AG09309 (cell line): Measurements from ENCODE around the gene PDE10A.

Experiments used
- DNase-seq: peaks from one replicate; pipeline ENCODE4 v3.0.0-alpha.2; 2010; ENCODE audit warnings: low read depth
- H3K4me3 ChIP-seq: 2 replicates; pipeline ENCODE4 v1.5.1; 2011; ENCODE audit warnings: mild to moderate bottlenecking, low read depth, low read length, moderate library complexity; ENCODE audit not compliant: control insufficient read depth
- TF ChIP-seq, protein P1 (sequence below): IDR thresholded peaks from 2 replicates; pipeline ENCODE4 v1.5.1; 2011; ENCODE audit warnings: mild to moderate bottlenecking, low read depth, low read length, inconsistent platforms; ENCODE audit not compliant: insufficient read depth, control insufficient read depth; ENCODE audit errors: missing control alignments

PDE10A gene

GRCh38 chr6:165632194-165632593, 30.8 kb downstream of the PDE10A start:
- TF ChIP-seq, protein P1, sequence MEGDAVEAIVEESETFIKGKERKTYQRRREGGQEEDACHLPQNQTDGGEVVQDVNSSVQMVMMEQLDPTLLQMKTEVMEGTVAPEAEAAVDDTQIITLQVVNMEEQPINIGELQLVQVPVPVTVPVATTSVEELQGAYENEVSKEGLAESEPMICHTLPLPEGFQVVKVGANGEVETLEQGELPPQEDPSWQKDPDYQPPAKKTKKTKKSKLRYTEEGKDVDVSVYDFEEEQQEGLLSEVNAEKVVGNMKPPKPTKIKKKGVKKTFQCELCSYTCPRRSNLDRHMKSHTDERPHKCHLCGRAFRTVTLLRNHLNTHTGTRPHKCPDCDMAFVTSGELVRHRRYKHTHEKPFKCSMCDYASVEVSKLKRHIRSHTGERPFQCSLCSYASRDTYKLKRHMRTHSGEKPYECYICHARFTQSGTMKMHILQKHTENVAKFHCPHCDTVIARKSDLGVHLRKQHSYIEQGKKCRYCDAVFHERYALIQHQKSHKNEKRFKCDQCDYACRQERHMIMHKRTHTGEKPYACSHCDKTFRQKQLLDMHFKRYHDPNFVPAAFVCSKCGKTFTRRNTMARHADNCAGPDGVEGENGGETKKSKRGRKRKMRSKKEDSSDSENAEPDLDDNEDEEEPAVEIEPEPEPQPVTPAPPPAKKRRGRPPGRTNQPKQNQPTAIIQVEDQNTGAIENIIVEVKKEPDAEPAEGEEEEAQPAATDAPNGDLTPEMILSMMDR = no peak

DNA sequence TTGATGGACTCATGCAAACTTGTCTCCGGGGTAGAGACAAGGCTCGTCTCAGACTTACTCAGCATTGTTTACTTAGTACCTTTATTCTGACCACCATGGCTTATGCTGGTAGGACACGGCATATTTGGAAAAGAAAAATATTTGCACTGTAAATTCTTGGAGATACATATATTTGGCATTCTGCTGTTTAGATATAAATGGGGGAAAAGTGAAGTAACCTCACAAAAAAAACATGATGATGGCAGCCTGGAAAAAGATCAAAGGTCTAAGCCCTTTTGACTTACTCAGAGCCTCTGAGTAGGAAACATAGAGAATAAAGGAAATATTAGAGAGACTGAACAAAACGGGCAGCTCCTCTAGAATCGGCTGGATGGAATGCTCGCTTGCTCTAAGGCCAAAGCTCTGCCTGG, 32.5 kb downstream of the PDE10A start:
- no peak overlapping the region for H3K4me3 ChIP-seq
- no peak for DNase-seq
- TF ChIP-seq, protein P1 = no peak

More at GRCh38 chr6:165632194-165632593, 30.8 kb downstream of the PDE10A start:
- H3K4me3 ChIP-seq = no peak overlapping the region
- DNase-seq = no peak

- no peak for DNase-seq
- TF ChIP-seq, protein P1 = no peak
- no peak overlapping the region for H3K4me3 ChIP-seq
Observed at GRCh38 chr6:165628955-165629354, 34.1 kb downstream of the PDE10A start.

GRCh38 chr6:165627366-165627765, 35.7 kb downstream of the PDE10A start:
- TF ChIP-seq, protein P1 = no peak

DNA sequence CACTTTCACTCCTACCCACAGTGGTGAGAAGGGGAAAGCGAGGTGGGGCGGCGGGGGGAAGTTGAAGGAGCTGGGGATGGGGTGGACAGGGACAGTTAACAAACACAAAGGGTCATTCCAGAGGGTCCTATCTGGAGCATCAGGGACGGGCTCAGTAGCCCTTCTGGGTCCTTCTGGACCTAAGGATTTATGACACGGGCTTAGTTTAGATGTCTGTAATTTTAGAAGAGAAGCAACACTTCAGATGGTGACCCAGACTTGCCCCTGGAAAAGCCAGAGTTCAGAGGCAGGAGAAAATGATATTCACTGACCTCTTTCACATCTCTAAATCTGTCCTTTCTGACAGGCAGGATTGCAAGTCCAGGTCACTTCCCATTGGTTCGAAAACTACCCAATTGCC, 36.3 kb downstream of the PDE10A start:
- DNase-seq = no peak
- TF ChIP-seq, protein P1 = no peak
- H3K4me3 ChIP-seq = no peak overlapping the region

More at GRCh38 chr6:165627366-165627765, 35.7 kb downstream of the PDE10A start:
- no peak overlapping the region for H3K4me3 ChIP-seq
- DNase-seq = no peak

GRCh38 chr6:165624871-165625639, 38.0 kb downstream of the PDE10A start:
- no peak overlapping the region for H3K4me3 ChIP-seq
- TF ChIP-seq, protein P1 = no peak
- DNase-seq = no peak
